Peyer's patch (tissue), 4 donors: Measurements from ENCODE around the gene CASP5.

ENCODE experiments used
- CTCF ChIP-seq, 6 experiments: fragments of 450-650 bp in 4 of 6; fragments of 200-600 bp in 2 of 6; sonication (generic) in 1 of 6; IDR thresholded peaks; one replicate each; pipeline ENCODE4 v1.5.1; 2017 to 2019; ENCODE audit warnings: antibody characterized with exemption in 6 of 6, mild to moderate bottlenecking in 3 of 6, moderate library complexity in 1 of 6
- POLR2A ChIP-seq, 2 donors: fragments of 450-650 bp; IDR thresholded peaks; one replicate each; pipeline ENCODE4 v1.5.1; 2017; ENCODE audit warnings: antibody characterized with exemption in 2 of 2, mild to moderate bottlenecking in 2 of 2, moderate library complexity in 2 of 2

DNA sequence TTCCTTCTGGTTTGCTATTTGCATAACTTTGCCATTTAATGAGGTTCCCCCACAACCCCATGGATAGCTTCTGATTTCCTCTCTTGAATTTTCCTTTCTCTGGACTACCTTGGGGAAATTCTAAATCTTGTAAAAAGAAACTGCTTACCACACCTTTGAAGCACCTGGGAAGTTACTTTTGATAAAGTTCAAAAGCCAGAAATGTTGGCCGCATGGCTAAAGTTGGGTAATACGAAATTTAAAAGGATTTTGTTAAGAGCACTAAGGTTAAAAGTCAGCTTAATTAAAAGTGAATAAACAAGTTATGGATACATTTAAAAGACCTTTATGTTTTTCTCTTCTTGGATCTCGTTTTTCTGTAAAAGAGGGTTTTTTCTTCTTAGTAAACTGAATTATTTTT lies 60.1 kb downstream of the CASP5 start:
- no peak for TF ChIP-seq POLR2A (IDR thresholded peaks at IDR 0.05)
- no peak for TF ChIP-seq CTCF (IDR thresholded peaks at IDR 0.05)
